OCI-LY7 (cell line): ENCODE data around the gene CIAO2B. TPM values are rescaled to one million over a fixed set of nuclear protein-coding genes. Genes with fewer than 3 reads are reported as not detected.

Source experiments
- BruUV-seq: library from RNA; stranded (reverse); fragments of 400-500 nt; replicated peaks from 2 replicates; lab custom pipeline; 2021; lab: Mats Ljungman, UMichigan
- CTCF ChIA-PET: fragments of 300-600 bp; sonication (Branson Sonifier 250); formaldehyde crosslinking; loops from one replicate; lab custom pipeline; 2022; ENCODE audit warnings: antibody characterized with exemption; ENCODE audit not compliant: unreplicated experiment; lab: Charles Lee
- POLR2A ChIA-PET: fragments of 300-600 bp; sonication (Branson Sonifier 250); formaldehyde crosslinking; loops from one replicate; lab custom pipeline; 2022; ENCODE audit warnings: antibody characterized with exemption; lab: Charles Lee
- DNase-seq: peaks from one replicate; pipeline ENCODE4 v3.0.0-alpha.2; 2015; ENCODE audit warnings: low spot score
- H2AFZ ChIP-seq: fragments of 200-600 bp; sonication (generic), shearing (Covaris generic); 2 replicates; pipeline ENCODE4 v1.6.1; 2014; ENCODE audit warnings: mild to moderate bottlenecking, antibody characterized with exemption, low read length, moderate library complexity
- H3K27ac ChIP-seq: fragments of 200-600 bp; sonication (generic); 2 replicates; pipeline ENCODE4 v1.5.1; 2014; ENCODE audit warnings: mixed run types, low read depth, mild to moderate bottlenecking, moderate library complexity, low read length, inconsistent platforms; ENCODE audit not compliant: poor library complexity, severe bottlenecking
- H3K36me3 ChIP-seq: fragments of 200-600 bp; sonication (generic); 2 replicates; pipeline ENCODE4 v1.6.1; 2014; ENCODE audit warnings: mild to moderate bottlenecking, antibody characterized with exemption, low read length, moderate library complexity, mixed read lengths; ENCODE audit not compliant: insufficient read depth
- H3K4me1 ChIP-seq: fragments of 200-600 bp; sonication (generic); 2 replicates; pipeline ENCODE4 v1.5.1; 2014; ENCODE audit warnings: mild to moderate bottlenecking, low read length; ENCODE audit not compliant: insufficient read depth, poor library complexity, severe bottlenecking
- H3K4me2 ChIP-seq: fragments of 200-600 bp; sonication (generic); 2 replicates; pipeline ENCODE4 v1.6.1; 2014; ENCODE audit warnings: mild to moderate bottlenecking, low read length
- H3K4me3 ChIP-seq: fragments of 200-600 bp; sonication (generic); 2 replicates; pipeline ENCODE4 v1.5.1; 2014; ENCODE audit warnings: mild to moderate bottlenecking, low read depth, low read length; ENCODE audit not compliant: poor library complexity, severe bottlenecking
- H3K79me2 ChIP-seq: fragments of 200-600 bp; sonication (generic); 2 replicates; pipeline ENCODE4 v1.6.1; 2016; ENCODE audit warnings: low read depth, mild to moderate bottlenecking, low read length, moderate library complexity, mixed read lengths; ENCODE audit not compliant: insufficient read depth
- H3K9me2 ChIP-seq: fragments of 200-600 bp; sonication (generic); 2 replicates; pipeline ENCODE4 v1.6.1; 2016; ENCODE audit warnings: mild to moderate bottlenecking, low read length, mixed read lengths; ENCODE audit not compliant: insufficient read depth
- H3K9me3 ChIP-seq: fragments of 200-600 bp; sonication (generic); 2 replicates; pipeline ENCODE4 v1.6.1; 2014; ENCODE audit warnings: mild to moderate bottlenecking, mixed run types, low read length, mixed read lengths
- H4K20me1 ChIP-seq: fragments of 200-600 bp; sonication (generic); 2 replicates; pipeline ENCODE4 v1.6.1; 2014; ENCODE audit warnings: mild to moderate bottlenecking, antibody characterized with exemption, low read length, moderate library complexity, mixed read lengths; ENCODE audit not compliant: insufficient read depth
- EZH2phosphoT487 ChIP-seq: fragments of 200-600 bp; sonication (generic); IDR thresholded peaks from 2 replicates; pipeline ENCODE4 v1.6.1; 2018; ENCODE audit warnings: low read depth, borderline replicate concordance, mild to moderate bottlenecking, mixed run types, antibody characterized with exemption, low read length, moderate library complexity, mixed read lengths
- intact Hi-C: fragments of 100-400 bp; cut with micrococcal nuclease; formaldehyde crosslinking; loops from one replicate; pipeline ENCODE4 v1.10.0; 2022; ENCODE audit not compliant: unreplicated experiment
- total RNA-seq, 2 experiments: library from RNA; depleted of rRNA in 1 of 2; stranded (reverse); fragments of >200 nt in 1 of 2; shearing (Covaris generic) in 1 of 2; gene quantifications; 2 replicates each; pipeline ENCODE4 v1.2.3, GENCODE V29; 2014 to 2022
- TF ChIP-seq, protein P1 (sequence below): fragments of 200-600 bp; sonication (generic); conservative IDR thresholded peaks from 2 replicates; pipeline ENCODE4 v1.5.1; 2014; ENCODE audit warnings: mild to moderate bottlenecking, antibody characterized with exemption, low read length, moderate library complexity, mixed read lengths

CIAO2B gene
- total RNA-seq, 2 experiments from 2014 or later: 76.4 to 133 TPM

DNA sequence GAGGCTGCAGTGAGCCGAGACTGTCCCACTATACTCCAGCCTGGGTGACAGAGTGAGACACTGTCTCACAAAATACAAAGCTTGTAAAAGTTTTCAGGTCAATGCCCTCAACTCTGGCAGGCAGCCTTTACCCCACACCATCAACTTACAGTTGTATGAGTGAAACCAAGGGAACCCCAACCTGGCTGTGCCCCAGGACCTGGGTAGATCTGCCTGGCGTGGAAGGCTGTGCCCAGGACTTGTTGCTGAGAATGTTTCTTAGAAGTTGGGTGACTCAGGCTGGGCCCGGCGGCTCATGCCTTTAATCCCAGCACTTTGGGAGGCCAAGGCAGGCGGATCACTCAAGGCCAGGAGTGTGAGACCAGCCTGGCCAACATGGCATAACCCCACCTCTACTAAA is 34.6 kb upstream of the CIAO2B start:
- ChIA-PET CTCF (no interaction called here), POLR2A (no interaction called here)
- H3K4me2 ChIP-seq: no peak overlapping the region
- no peaks in the 10 kb centered on the region for H3K9me2 ChIP-seq
- no peak overlapping the region for H2AFZ ChIP-seq
- H3K27ac ChIP-seq: no peak overlapping the region
- H3K9me3 ChIP-seq: no peaks in the 10 kb centered on the region
- BruUV-seq: no TSS peak
- intact Hi-C loops: no loop called here
- no peaks in the 10 kb centered on the region for H3K36me3 ChIP-seq
- no peak overlapping the region for H3K4me3 ChIP-seq
- H3K4me1 ChIP-seq: no peaks in the 10 kb centered on the region
- H4K20me1 ChIP-seq: no peaks in the 10 kb centered on the region
- no peak for TF ChIP-seq EZH2phosphoT487
- TF ChIP-seq, protein P1, sequence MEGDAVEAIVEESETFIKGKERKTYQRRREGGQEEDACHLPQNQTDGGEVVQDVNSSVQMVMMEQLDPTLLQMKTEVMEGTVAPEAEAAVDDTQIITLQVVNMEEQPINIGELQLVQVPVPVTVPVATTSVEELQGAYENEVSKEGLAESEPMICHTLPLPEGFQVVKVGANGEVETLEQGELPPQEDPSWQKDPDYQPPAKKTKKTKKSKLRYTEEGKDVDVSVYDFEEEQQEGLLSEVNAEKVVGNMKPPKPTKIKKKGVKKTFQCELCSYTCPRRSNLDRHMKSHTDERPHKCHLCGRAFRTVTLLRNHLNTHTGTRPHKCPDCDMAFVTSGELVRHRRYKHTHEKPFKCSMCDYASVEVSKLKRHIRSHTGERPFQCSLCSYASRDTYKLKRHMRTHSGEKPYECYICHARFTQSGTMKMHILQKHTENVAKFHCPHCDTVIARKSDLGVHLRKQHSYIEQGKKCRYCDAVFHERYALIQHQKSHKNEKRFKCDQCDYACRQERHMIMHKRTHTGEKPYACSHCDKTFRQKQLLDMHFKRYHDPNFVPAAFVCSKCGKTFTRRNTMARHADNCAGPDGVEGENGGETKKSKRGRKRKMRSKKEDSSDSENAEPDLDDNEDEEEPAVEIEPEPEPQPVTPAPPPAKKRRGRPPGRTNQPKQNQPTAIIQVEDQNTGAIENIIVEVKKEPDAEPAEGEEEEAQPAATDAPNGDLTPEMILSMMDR: no peak
- H3K79me2 ChIP-seq: no peaks in the 10 kb centered on the region
- no peak for DNase-seq

DNA sequence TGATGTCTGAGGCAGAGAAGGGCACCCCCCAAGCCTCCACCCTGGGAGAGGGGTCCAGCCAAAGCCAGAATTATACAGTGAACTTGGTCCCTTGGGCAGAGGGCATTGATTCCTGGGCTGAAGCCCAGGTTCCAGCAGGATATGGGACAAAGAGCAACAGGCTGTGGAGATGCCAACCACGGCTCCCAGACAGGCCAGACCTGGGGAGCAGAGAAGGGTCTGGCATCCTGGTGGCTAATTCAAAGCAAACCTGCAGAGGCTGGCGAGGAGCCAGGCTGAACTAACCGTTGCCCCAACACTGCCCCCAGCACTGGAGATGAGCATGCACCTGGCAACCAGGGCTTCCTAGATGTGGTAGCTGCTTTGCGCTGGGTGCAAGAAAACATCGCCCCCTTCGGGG is 29.8 kb upstream of the CIAO2B start:
- ChIA-PET POLR2A (no interaction called here), CTCF (no interaction called here)
- Histone ChIP-seq H3K36me3 (no peaks in the 10 kb centered on the region), H3K4me1 (peaks cover 4% of the 10 kb centered on the region), H3K4me3 (no peak overlapping the region), H3K79me2 (no peaks in the 10 kb centered on the region), H2AFZ (no peak overlapping the region), H4K20me1 (no peaks in the 10 kb centered on the region), H3K9me2 (no peaks in the 10 kb centered on the region), H3K4me2 (no peak overlapping the region), H3K27ac (no peak overlapping the region), H3K9me3 (no peaks in the 10 kb centered on the region)
- intact Hi-C loops: no loop called here
- no peak for DNase-seq
- BruUV-seq: no TSS peak
- TF ChIP-seq, protein P1: no peak
- TF ChIP-seq EZH2phosphoT487: no peak

DNA sequence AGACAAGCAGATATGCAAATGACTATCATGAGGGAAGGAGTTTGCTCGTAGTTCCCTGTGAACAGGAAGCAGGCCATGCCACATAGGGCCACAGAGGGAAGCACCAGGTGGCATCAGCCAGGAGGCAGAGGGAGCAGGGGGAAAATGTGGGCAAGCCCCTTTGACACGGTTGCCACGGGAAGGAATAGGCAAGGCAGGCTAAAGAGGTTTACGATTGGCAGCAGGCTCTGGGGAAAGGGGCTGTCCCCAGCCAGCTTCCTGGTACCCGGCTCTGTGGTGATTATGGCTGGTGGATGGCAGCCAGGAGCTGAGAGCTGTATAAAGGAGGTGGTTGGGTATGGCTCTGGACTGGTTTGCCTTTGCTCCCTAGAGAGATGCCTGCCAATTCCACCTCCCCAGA is 27.7 kb upstream of the CIAO2B start:
- Histone ChIP-seq H3K9me2 (no peaks in the 10 kb centered on the region), H3K79me2 (no peaks in the 10 kb centered on the region), H3K4me3 (no peak overlapping the region), H3K27ac (no peak overlapping the region), H4K20me1 (no peaks in the 10 kb centered on the region), H3K36me3 (no peaks in the 10 kb centered on the region), H3K4me2 (peak overlapping the region; percentile 12; the same call in 1 of the 2 replicates), H3K4me1 (peaks cover 4% of the 10 kb centered on the region), H2AFZ (peak overlapping the region; percentile 40; the same call in 1 of the 2 replicates), H3K9me3 (no peaks in the 10 kb centered on the region)
- no TSS peak for BruUV-seq
- TF ChIP-seq, protein P1: no peak
- no peak for TF ChIP-seq EZH2phosphoT487
- ChIA-PET CTCF (interaction anchor here (0.6 kb wide), 1 partner anchor 56 kb away, joined by 3 read pairs; no protein-coding TSS in a partner anchor), POLR2A (interaction anchor here (0.6 kb wide), 1 partner anchor 46 kb away, joined by 3 read pairs; no protein-coding TSS in a partner anchor)
- intact Hi-C loops: no loop called here
- no peak for DNase-seq
